Fibroblast of pulmonary artery (primary cell): ENCODE measurements around the gene NAA11.

ENCODE experiments used
- DNase-seq: peaks from one replicate; pipeline ENCODE4 v3.0.0-alpha.2; 2010; ENCODE audit warnings: low read depth
- H3K4me3 ChIP-seq: replicated peaks from 2 replicates; pipeline ENCODE4 v1.5.1; 2011; ENCODE audit warnings: low read depth, mild to moderate bottlenecking, control low read depth, low read length, moderate library complexity
- TF ChIP-seq, protein P1 (sequence below): IDR thresholded peaks from 2 replicates; pipeline ENCODE4 v1.5.1; 2011; ENCODE audit warnings: mild to moderate bottlenecking, control low read depth, low read length, inconsistent platforms; ENCODE audit errors: missing control alignments

NAA11 gene

DNA sequence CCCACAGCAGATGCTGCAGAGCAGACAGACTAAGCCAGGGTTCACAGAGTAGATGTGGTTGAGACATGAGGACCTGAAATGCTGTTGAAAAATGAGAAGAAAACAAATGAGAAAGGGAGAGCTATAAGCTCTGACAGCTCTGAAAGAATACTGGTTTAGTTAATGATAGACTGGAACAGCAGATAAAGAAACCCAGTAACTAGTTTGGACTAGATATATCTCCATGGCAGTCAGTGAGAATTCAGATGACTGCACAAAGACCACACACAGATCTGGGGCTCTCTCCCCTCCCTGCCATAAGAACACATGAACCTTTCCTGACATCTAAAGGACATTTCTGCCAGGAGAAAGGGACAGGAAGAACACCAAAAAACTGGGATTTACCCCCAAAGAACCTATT lies 8.2 kb downstream of the NAA11 start:
- no peak overlapping the region for H3K4me3 ChIP-seq
- TF ChIP-seq, protein P1, sequence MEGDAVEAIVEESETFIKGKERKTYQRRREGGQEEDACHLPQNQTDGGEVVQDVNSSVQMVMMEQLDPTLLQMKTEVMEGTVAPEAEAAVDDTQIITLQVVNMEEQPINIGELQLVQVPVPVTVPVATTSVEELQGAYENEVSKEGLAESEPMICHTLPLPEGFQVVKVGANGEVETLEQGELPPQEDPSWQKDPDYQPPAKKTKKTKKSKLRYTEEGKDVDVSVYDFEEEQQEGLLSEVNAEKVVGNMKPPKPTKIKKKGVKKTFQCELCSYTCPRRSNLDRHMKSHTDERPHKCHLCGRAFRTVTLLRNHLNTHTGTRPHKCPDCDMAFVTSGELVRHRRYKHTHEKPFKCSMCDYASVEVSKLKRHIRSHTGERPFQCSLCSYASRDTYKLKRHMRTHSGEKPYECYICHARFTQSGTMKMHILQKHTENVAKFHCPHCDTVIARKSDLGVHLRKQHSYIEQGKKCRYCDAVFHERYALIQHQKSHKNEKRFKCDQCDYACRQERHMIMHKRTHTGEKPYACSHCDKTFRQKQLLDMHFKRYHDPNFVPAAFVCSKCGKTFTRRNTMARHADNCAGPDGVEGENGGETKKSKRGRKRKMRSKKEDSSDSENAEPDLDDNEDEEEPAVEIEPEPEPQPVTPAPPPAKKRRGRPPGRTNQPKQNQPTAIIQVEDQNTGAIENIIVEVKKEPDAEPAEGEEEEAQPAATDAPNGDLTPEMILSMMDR: no peak
- no peak for DNase-seq

DNA sequence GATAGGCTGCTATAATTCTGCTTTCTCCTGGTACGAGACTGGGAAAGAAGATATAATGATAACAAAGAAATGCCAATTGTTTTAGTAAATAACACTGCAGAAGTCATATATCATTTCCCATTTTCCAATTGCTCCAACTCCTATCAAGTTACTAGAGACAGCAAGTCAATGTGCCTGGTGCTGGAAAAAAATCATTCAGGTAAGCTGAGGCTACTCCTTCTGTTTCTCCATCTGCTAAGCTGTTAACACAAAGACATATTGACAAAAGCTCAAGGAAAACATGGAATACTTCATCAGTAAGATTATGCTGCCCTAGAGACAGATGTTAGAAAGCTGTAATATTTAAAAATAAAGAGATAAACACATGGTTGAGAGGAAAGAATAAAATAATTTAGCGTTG lies 10.0 kb downstream of the NAA11 start:
- no peak for DNase-seq
- TF ChIP-seq, protein P1: no peak
- no peak overlapping the region for H3K4me3 ChIP-seq

DNA sequence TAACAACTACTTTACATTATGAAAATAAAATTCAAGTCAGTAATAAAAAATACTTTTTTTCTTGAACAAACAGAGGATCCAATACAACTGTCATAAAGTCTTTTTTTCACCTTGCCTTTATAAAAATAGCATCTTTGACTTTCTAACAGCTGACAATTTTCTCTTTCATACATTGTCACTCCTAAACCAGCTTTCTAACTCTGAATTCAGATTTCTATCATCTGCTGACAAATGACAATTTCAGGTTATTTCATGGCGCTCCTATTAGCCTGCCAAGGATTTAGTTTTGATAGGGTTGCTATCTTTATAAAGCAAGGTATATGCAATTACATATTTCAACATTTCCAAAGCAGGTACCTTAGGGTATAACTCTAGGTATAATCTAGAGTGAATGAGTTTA lies 14.6 kb downstream of the NAA11 start:
- no peak for DNase-seq
- TF ChIP-seq, protein P1: no peak
- H3K4me3 ChIP-seq: no peak overlapping the region

DNA sequence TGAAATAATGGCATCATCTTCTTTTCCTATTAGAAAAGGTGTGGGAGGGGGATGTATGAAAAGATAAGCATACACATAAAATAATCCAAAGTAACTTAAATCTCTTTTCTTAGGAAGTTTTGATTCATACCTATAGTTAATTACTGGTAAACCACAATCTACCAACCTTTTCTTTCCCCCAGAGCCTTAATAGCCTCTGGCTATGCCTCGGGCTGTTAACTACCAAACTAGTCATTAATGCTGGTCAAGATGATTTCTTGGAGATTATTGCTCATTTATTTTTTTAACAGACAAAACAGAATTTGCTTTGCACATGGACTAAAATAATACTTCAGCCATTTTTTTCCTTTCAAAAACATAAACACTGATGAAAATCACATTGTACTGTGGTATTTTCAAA lies 16.9 kb downstream of the NAA11 start:
- H3K4me3 ChIP-seq: no peak overlapping the region
- no peak for DNase-seq
- TF ChIP-seq, protein P1: no peak

DNA sequence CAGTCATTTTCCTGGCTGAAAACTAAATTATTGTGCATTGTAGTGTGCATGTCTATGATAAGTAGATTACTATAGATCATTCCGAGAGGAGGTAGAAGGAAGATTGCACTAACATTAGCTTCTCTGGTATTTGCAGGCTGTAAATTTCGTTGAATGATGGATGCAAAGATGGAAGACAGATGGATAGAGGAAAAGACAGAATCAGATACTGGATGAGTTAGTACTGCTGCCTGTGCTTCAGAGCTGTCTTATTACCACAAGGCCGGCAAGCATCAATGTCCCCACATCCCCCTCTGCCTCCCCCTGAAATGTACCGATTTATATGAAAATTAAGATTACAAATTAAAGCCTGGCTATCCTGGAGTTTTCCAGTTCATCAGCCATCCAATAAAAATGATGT lies 17.7 kb downstream of the NAA11 start:
- TF ChIP-seq, protein P1: no peak
- no peak overlapping the region for H3K4me3 ChIP-seq
- no peak for DNase-seq

DNA sequence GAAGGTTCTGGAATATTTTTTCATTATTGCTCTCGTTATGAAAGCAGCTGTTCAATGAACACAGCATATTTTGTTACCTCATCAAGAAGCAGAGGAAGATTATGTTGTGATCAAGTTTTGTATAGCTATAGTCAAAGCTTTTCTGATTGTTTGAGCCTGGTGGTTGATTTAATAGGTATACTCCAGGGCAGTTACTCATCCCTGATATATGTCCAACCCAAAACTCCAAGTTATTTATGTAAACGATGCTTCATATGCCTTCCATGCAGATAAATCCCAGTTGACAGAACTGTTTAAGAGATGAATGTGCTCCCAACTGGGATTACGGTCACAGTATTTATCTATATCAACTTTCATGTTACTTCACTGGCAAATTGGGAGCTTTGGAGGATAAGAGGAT lies 19.1 kb downstream of the NAA11 start:
- no peak for DNase-seq
- TF ChIP-seq, protein P1: no peak

DNA sequence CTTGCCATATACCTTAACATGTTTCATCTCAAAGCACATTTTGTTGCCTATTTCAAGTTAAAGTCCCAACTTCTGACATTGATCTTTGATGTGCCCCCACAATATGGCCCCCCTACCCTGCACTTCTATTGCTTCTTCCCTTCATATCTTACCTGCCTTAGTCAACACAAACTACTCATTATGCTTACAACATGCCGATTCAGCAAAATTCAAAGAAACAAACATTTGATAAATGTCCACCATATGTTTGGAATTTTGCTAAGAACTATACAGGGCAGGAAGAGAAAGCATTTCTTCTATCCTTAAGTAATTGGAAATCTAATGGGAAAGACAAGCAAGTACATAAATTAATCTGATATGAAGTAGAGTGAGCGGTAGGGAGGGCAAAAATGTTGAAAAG lies 25.6 kb downstream of the NAA11 start:
- no peak overlapping the region for H3K4me3 ChIP-seq
- no peak for DNase-seq
- TF ChIP-seq, protein P1: no peak

More for the DNA sequence above, 19.1 kb downstream of the NAA11 start:
- no peak overlapping the region for H3K4me3 ChIP-seq
